Tibial nerve (tissue), 4 donors: ENCODE results near the gene PLA2G4D.

Experiments used
- CTCF ChIP-seq, 5 experiments: fragments of 200-600 bp in 3 of 5; fragments of 450-650 bp in 2 of 5; sonication (generic) in 3 of 5; IDR thresholded peaks; one replicate each; pipeline ENCODE4 v1.5.1; 2016 to 2019; ENCODE audit warnings: antibody characterized with exemption in 5 of 5, mild to moderate bottlenecking in 3 of 5, moderate library complexity in 2 of 5
- EP300 ChIP-seq, 2 donors: sonication (generic); formaldehyde crosslinking; IDR thresholded peaks; one replicate each; pipeline ENCODE4 v1.6.1; 2017; ENCODE audit warnings: antibody characterized with exemption in 2 of 2, mild to moderate bottlenecking in 1 of 2
- POLR2A ChIP-seq, 2 donors: fragments of 450-650 bp; IDR thresholded peaks; one replicate each; pipeline ENCODE4 v1.6.1; 2017; ENCODE audit warnings: antibody characterized with exemption in 2 of 2, mild to moderate bottlenecking in 2 of 2, moderate library complexity in 2 of 2

GRCh38 chr15:42107473-42107872 is 13.1 kb upstream of the PLA2G4D start:
- no peak for TF ChIP-seq CTCF (IDR thresholded peaks at IDR 0.05)
- no peak for TF ChIP-seq POLR2A (IDR thresholded peaks at IDR 0.05)
- TF ChIP-seq EP300 (IDR thresholded peaks at IDR 0.05) = no peak
